HG03460 (cell line): Measurements from ENCODE around the gene CDC42.

Experiments used
- ATAC-seq: cut with Tn5 transposase; IDR thresholded peaks from one replicate; pipeline ENCODE4 v1.9.1; 2021; ENCODE audit not compliant: unreplicated experiment

Gene CDC42

GRCh38 chr1:22037520-22037919 lies 15.0 kb upstream of the CDC42 start:
- no peak for ATAC-seq

GRCh38 chr1:22038036-22038435 lies 14.5 kb upstream of the CDC42 start:
- no peak for ATAC-seq

- ATAC-seq, result peak; percentile 93
These were observed 12.8 kb upstream of the CDC42 start for GRCh38 chr1:22039594-22040285.

- no peak for ATAC-seq
These were observed 12.3 kb upstream of the CDC42 start for GRCh38 chr1:22040286-22040623.

- ATAC-seq, result no peak
These were observed 11.0 kb upstream of the CDC42 start for GRCh38 chr1:22041505-22041904.

- ATAC-seq, result no peak
These were observed 9.2 kb upstream of the CDC42 start for GRCh38 chr1:22043198-22043769.

GRCh38 chr1:22044690-22045420 lies 7.7 kb upstream of the CDC42 start:
- no peak for ATAC-seq

- ATAC-seq, result no peak
These were observed 6.8 kb upstream of the CDC42 start for GRCh38 chr1:22045604-22046228.

GRCh38 chr1:22048351-22049192 lies 3.9 kb upstream of the CDC42 start:
- ATAC-seq, result no peak

GRCh38 chr1:22050330-22050729 lies 2.2 kb upstream of the CDC42 start:
- ATAC-seq, result no peak

- no peak for ATAC-seq
These were observed 848 bp upstream of the CDC42 start for GRCh38 chr1:22051607-22052114.

GRCh38 chr1:22053017-22053860 lies 730 bp downstream of the CDC42 start:
- peak; percentile 35 for ATAC-seq

GRCh38 chr1:22053861-22054770 lies 1.6 kb downstream of the CDC42 start:
- ATAC-seq, result no peak

GRCh38 chr1:22055463-22055862 lies 3.0 kb downstream of the CDC42 start:
- no peak for ATAC-seq

- ATAC-seq, result no peak
These were observed 3.5 kb downstream of the CDC42 start for GRCh38 chr1:22056043-22056442.

- no peak for ATAC-seq
These were observed 4.4 kb downstream of the CDC42 start for GRCh38 chr1:22056936-22057335.

GRCh38 chr1:22057861-22058260 lies 5.4 kb downstream of the CDC42 start:
- no peak for ATAC-seq

GRCh38 chr1:22064751-22065402 lies 12.4 kb downstream of the CDC42 start:
- ATAC-seq, result no peak
